ENCODE results near the gene ACTR3. TPM values are rescaled to one million over a fixed set of nuclear protein-coding genes. Genes with fewer than 3 reads are reported as not detected.

Gene ACTR3
- total and polyA plus RNA-seq, 2 of the 8 experiments (the other 6 are each of a cell fraction or from before 2014, with no cell fraction given) = 51.7 to 184 TPM

DNA sequence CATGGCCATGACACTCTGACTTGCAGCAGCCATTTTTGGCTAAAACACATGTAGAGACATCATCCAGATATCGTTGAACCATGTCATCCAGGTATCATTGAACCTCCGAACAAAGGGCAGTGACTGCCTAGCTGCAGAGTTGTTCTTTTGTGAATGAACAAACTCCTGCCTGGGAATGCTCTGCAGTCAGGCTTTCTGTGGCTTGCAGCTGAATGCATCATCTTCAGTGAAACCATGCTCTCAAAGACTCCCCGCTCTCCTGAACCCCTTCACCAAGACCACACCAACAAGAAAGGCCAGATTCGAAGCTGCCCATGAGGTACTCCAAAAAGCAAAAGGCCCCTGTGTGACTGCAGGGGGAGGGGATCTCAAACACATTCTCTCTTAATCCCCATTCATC lies 118.8 kb downstream of the ACTR3 start:
- Histone ChIP-seq H3K27ac (ENCODE audit: low read depth, low read length) (no peak overlapping the region), H3K4me2 (ENCODE audit: insufficient read depth in 1 of 2, low read depth in 2 of 2, low read length in 2 of 2) (no peak overlapping the region), H4K5ac (ENCODE audit: insufficient read length, low read depth, low read length) (no peak overlapping the region), H3K56ac (replicated peaks; ENCODE audit: insufficient read length, low read depth, low read length) (no peak overlapping the region), H2BK5ac (ENCODE audit: low read depth, low read length) (no peak overlapping the region), H3K36me3 (ENCODE audit: control insufficient read depth in 2 of 4, insufficient read depth in 4 of 4, low read length in 3 of 4) (no peaks in the 10 kb centered on the region), H2BK20ac (ENCODE audit: low read length) (no peak overlapping the region), H3K27me3 (replicated peaks in 1 of 4; ENCODE audit: control insufficient read depth in 3 of 4, extremely low read depth in 1 of 4, insufficient read depth in 3 of 4, low read length in 3 of 4) (no peaks in the 10 kb centered on the region), H2BK15ac (ENCODE audit: low read length) (no peak overlapping the region), H3K23ac (ENCODE audit: insufficient read length) (no peak overlapping the region), H3K4ac (replicated peaks; ENCODE audit: insufficient read length, low read depth, low read length) (no peak overlapping the region), H3K23me2 (ENCODE audit: low read depth, low read length) (no peaks in the 10 kb centered on the region), H3K18ac (ENCODE audit: extremely low read depth, low read length) (no peak overlapping the region), H2BK120ac (replicated peaks; ENCODE audit: low read depth, low read length) (no peak overlapping the region), H4K8ac (ENCODE audit: extremely low read depth, insufficient read depth, low read length) (no peak overlapping the region), H3K4me3 (ENCODE audit: extremely low read depth in 1 of 4, insufficient read depth in 2 of 4, low read depth in 3 of 4, low read length in 4 of 4) (no peak overlapping the region), H2AK5ac (ENCODE audit: low read depth, low read length) (no peak overlapping the region), H2AFZ (ENCODE audit: low read length) (no peak overlapping the region), H4K20me1 (replicated peaks in 1 of 2; ENCODE audit: control insufficient read depth in 1 of 2, insufficient read depth in 2 of 2, low read length in 2 of 2) (no peaks in the 10 kb centered on the region), H2BK12ac (ENCODE audit: low read depth, low read length) (no peak overlapping the region), H3K79me1 (ENCODE audit: low read depth, low read length) (no peaks in the 10 kb centered on the region), H4K91ac (replicated peaks; ENCODE audit: insufficient read length, low read length) (no peak overlapping the region), H3K9ac (replicated peaks in 1 of 4; ENCODE audit: extremely low read depth in 1 of 4, low read depth in 3 of 4, low read length in 3 of 4) (no peak overlapping the region), H3K4me1 (replicated peaks in 1 of 4; ENCODE audit: control insufficient read depth in 3 of 4, insufficient read depth in 4 of 4, low read length in 3 of 4) (no peaks in the 10 kb centered on the region), H3K9me3 (ENCODE audit: insufficient read depth in 2 of 2, low read depth in 1 of 2, low read length in 1 of 2) (peaks cover 0 to 5% of the 10 kb centered on the region in 2 experiments; a peak in 2 of 4 replicates), H3K79me2 (ENCODE audit: control insufficient read depth in 1 of 2, insufficient read depth in 2 of 2, low read length in 2 of 2) (no peaks in the 10 kb centered on the region), H3K14ac (ENCODE audit: insufficient read length) (no peak overlapping the region)
- CTCF ChIA-PET (ENCODE audit: partially characterized antibody) = interaction anchor here (1.0 kb wide), 1 partner anchor 29 kb away, joined by 4 read pairs; no protein-coding TSS in a partner anchor
- WGBS, 2 experiments (ENCODE audit: extremely low coverage in 1 of 2, insufficient coverage in 1 of 2, insufficient read length in 1 of 2, insufficient replicate concordance in 2 of 2, low coverage in 1 of 2, low lambda C conversion rate in 2 of 2, missing lambda C conversion rate in 1 of 2) = 84% methylated on average over 4 of the region's 4 CpGs; no CpG with 5 or more reads in 1 of the 2 experiments
- no peak for FAIRE-seq
- no peak for DNase-seq (ENCODE audit: low read depth in 1 of 2, low spot score in 2 of 2)
- no peak for TF ChIP-seq RFX5 (IDR thresholded peaks at IDR 0.05; ENCODE audit: borderline replicate concordance, low read depth, low read length)
- POLR2A ChIA-PET (ENCODE audit: partially characterized antibody) = no interaction called here
